Mucosa of rectum (tissue), 2 donors: ENCODE results near the gene PSMB3.

ENCODE experiments used
- H3K27ac ChIP-seq, 2 donors: one replicate each; pipeline ENCODE4 v1.7.0; 2013; ENCODE audit warnings: inconsistent platforms in 2 of 2, low read depth in 2 of 2, low read length in 2 of 2
- H3K27me3 ChIP-seq, 2 donors: one replicate each; pipeline ENCODE4 v1.7.0; 2013; ENCODE audit warnings: low read length in 2 of 2; ENCODE audit not compliant: control insufficient read depth in 2 of 2, insufficient read depth in 2 of 2
- H3K36me3 ChIP-seq, 2 donors: one replicate each; pipeline ENCODE4 v1.7.0; 2013; ENCODE audit warnings: low read length in 2 of 2; ENCODE audit not compliant: control insufficient read depth in 2 of 2, insufficient read depth in 2 of 2
- H3K4me1 ChIP-seq, 2 donors: one replicate each; pipeline ENCODE4 v1.7.0; 2013; ENCODE audit warnings: low read length in 2 of 2, mild to moderate bottlenecking in 1 of 2; ENCODE audit not compliant: control insufficient read depth in 2 of 2, insufficient read depth in 2 of 2
- H3K4me3 ChIP-seq, 2 donors: one replicate each; pipeline ENCODE4 v1.7.0; 2013; ENCODE audit warnings: low read length in 2 of 2
- H3K9ac ChIP-seq, 2 donors: one replicate each; pipeline ENCODE4 v1.7.0; 2013; ENCODE audit warnings: low read length in 2 of 2, low read depth in 1 of 2, mild to moderate bottlenecking in 1 of 2
- H3K9me3 ChIP-seq, 2 donors: one replicate each; pipeline ENCODE4 v1.7.0; 2013; ENCODE audit warnings: low read length in 2 of 2; ENCODE audit not compliant: control insufficient read depth in 2 of 2
- donor health status: healthy.
- donor health status: Normal muscosa, but diverticular disease.

Gene PSMB3

DNA sequence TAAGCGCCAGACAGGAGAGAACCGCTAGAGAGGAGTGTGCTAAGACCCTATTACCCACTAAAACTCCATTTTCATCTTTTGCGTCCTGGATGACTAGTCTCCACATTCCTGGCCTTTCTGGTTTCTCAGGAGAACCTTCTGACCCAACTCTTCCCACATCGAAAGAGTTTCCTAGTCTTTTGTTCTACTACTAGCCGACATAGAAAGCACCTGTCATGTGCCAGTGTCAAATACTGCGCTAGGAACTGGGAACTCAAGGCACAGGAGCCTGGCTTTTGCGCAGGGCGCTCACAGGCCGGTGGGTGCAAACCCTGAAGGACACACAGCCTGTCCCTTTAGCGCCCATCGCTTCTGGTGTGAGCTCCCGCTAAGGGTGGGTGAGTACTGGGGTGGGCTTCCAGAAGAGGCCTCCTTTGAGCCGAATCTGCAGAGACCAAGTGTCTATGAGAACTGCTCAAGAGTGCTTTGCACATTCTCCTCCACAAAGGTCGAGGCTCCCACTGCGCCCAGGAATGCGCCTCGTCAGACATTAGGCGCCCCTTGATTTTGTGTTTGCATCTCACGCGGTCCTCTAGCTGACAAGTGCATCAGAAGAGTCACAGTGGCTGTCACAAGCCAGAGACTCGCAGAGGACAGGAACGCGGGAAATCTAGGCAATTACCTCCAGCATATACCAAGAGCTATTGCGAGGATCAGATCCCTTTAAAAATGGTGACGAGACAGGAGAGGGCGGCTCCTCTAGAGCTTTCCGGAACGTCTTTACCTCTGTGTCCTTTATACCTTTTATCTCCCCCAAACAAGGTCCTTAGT is 2.0 kb upstream of the PSMB3 start:
- H3K4me3 ChIP-seq = peak overlapping the region; percentile 83 to 99
- peaks cover 4 to 5% of the 10 kb centered on the region in 2 donors for H3K36me3 ChIP-seq
- peak overlapping the region; percentile 84 to 89 for H3K27ac ChIP-seq
- H3K9ac ChIP-seq = peak overlapping the region; percentile 60 to 97
- no peaks in the 10 kb centered on the region for H3K9me3 ChIP-seq
- H3K4me1 ChIP-seq = peaks cover 49 to 56% of the 10 kb centered on the region in 2 donors
- no peaks in the 10 kb centered on the region for H3K27me3 ChIP-seq

DNA sequence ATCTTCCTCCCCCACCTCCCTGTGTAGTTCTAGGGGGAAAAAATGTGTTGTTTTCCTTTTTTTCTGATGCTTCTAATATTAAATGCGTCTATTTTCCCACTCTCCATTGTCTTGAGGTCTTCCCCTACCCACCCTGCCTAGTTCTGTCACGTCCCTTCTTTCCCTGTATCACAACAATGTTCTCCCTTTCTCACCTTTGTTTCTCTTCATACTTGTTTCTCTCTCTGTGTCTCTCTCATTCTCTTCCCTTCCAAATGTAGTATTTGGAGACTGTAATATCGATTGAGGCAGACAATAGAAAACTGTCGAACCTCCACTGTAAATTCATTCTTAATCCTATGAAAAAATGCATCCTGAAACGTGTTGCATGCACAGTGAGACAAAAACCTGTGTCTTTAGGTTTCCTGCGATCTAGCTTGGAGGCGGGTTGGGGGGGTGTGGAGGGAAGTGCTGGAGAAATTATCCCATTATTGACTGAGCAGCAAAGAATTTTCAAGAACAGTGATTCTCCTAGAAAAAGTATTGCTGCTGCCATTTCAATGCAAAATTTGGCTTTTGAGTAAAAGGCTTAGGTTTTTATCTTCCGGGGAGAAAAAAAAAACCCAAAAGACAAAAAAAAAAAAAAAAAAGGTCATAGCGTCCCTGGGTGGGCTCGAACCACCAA is 1.3 kb upstream of the PSMB3 start:
- Histone ChIP-seq H3K4me3 (peak overlapping the region; percentile 83 to 99), H3K9ac (peak overlapping the region; percentile 47 to 97), H3K9me3 (no peaks in the 10 kb centered on the region), H3K4me1 (peaks cover 48 to 52% of the 10 kb centered on the region in 2 donors), H3K27ac (peak overlapping the region; percentile 84 to 89), H3K36me3 (peaks cover 12 to 13% of the 10 kb centered on the region in 2 donors), H3K27me3 (no peaks in the 10 kb centered on the region)

DNA sequence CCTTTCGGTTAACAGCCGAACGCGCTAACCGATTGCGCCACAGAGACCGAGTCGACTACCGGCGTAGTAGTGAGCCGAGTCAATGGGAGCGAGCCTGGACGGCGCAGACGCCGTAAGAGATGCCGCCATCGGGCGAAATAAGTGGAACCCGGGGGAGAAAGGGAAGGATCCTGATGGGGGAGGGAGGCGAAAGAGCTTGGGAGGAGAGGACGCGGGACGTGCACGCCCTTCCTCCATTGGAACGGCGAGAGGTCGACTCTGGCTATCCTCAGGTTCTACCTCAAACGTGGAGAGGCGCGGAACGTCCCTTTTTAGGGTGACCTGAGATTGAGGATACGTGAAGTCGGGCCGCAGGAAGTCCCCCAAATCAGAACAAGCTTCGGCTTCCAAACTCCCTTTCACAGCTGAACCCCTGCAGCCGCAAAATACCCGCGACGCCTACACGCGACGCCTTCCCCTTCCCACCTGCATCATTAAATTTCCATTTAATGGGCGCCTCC is 683 bp upstream of the PSMB3 start:
- no peaks in the 10 kb centered on the region for H3K9me3 ChIP-seq
- H3K36me3 ChIP-seq = peaks cover 13 to 17% of the 10 kb centered on the region in 2 donors
- H3K27me3 ChIP-seq = no peaks in the 10 kb centered on the region
- peak overlapping the region; percentile 61 to 97 for H3K9ac ChIP-seq
- H3K4me3 ChIP-seq = peak overlapping the region; percentile 99 to 100
- peak overlapping the region; percentile 81 to 89 for H3K27ac ChIP-seq
- H3K4me1 ChIP-seq = peaks cover 42 to 46% of the 10 kb centered on the region in 2 donors

DNA sequence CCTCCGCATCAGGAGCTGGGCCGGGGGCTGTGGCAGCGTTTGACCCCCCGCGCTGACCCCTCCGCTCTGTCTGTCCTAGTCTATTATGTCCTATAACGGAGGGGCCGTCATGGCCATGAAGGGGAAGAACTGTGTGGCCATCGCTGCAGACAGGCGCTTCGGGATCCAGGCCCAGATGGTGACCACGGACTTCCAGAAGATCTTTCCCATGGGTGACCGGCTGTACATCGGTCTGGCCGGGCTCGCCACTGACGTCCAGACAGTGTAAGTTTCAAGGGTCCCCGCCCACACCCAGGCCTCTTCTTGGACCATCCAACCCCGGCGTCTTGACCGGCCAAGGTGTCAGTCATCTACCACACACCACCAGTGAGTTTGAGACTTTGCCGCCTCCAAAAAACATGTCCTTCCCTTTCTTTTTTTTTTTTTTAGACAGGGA is 548 bp downstream of the PSMB3 start:
- peak overlapping the region; percentile 99 to 100 for H3K4me3 ChIP-seq
- H3K4me1 ChIP-seq = peaks cover 40 to 43% of the 10 kb centered on the region in 2 donors
- H3K36me3 ChIP-seq = peaks cover 13 to 20% of the 10 kb centered on the region in 2 donors
- H3K9ac ChIP-seq = peak overlapping the region; percentile 97 to 98
- H3K27ac ChIP-seq = peak overlapping the region; percentile 81 to 88
- no peaks in the 10 kb centered on the region for H3K9me3 ChIP-seq
- no peaks in the 10 kb centered on the region for H3K27me3 ChIP-seq

DNA sequence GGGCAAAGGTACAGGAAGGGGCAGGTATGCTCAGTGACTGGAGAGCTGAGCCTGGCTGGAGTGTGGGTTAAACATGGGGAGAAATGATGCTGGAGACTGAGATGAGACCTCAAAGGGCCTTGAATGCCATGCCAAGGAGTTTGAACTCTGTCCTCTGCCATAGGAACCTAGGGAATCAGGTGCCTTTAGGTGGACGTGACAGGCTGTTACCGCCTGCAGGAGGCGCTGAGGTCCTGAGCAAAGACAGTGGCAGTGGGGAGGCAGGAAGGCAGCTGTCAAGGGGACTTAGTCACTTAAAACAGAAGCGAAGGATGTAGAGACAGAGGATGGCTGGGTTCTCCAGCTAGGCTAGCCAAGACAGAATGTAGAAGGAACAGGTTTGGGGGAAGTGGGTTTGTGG is 9.1 kb downstream of the PSMB3 start:
- Histone ChIP-seq H3K27me3 (no peaks in the 10 kb centered on the region), H3K9me3 (no peaks in the 10 kb centered on the region), H3K9ac (no peak overlapping the region), H3K27ac (no peak overlapping the region), H3K36me3 (peaks cover 49 to 66% of the 10 kb centered on the region in 2 donors), H3K4me1 (no peaks in the 10 kb centered on the region), H3K4me3 (no peak overlapping the region)

DNA sequence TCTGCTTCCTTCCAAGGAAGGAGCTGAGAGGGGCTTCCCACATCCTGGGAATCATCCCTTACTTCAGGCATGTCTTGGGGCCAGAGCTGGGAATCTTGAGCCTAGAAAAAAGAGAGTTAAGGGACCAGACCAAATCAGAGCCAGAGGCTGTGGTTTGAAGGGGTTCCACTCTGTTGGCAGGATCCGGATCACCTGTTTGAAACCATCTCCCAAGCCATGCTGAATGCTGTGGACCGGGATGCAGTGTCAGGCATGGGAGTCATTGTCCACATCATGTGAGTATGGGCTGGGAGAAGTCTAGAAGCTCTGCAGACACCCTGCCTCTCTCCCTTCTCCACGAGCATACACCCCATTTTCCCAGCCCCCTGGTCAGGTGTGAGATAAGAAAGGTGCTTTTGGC is 9.7 kb downstream of the PSMB3 start:
- Histone ChIP-seq H3K27ac (no peak overlapping the region), H3K36me3 (peaks cover 51 to 64% of the 10 kb centered on the region in 2 donors), H3K9me3 (no peaks in the 10 kb centered on the region), H3K4me3 (no peak overlapping the region), H3K27me3 (no peaks in the 10 kb centered on the region), H3K9ac (no peak overlapping the region), H3K4me1 (no peaks in the 10 kb centered on the region)

DNA sequence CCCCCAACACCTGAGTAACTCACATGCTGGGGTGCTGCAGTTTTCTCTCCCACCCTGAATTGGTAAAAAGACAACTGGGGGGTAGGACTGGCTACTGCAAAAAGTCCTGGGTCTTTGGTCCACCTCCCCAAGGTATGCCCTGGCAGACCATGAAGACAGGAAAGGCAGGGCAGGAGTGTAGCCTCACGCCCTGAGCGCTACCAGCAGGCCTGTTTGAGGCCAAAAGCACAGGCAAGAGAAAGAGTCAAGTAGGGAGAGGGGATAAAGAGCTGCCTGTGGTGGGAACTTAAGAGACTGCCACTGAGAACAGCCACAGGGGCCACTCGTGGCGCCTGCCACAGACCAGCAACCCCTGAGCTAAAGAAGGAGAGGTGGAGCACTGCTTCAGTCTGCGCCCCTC is 13.8 kb downstream of the PSMB3 start:
- Histone ChIP-seq H3K27me3 (no peaks in the 10 kb centered on the region), H3K4me3 (no peak overlapping the region), H3K36me3 (peaks cover 64 to 79% of the 10 kb centered on the region in 2 donors), H3K27ac (no peak overlapping the region), H3K9ac (no peak overlapping the region), H3K4me1 (no peaks in the 10 kb centered on the region), H3K9me3 (no peaks in the 10 kb centered on the region)

DNA sequence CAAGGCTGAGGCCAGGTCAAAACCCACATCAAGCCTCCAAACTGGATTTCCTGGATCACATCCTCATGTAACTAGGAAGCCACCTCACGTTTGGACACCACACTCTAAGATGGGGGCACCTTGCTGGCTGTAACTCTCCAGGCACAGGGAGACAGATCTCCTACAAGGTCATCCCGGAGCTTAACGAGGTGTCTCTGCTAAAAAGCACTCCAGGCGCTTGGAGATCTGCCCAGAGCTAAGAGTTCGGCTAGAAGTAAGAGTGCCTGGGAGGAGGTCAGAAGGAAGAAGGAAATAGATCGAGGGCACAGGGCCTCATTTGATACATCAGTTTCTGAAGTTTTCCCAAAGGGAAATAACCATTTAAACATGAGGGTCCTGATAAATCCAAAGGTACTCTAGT is 15.9 kb downstream of the PSMB3 start:
- Histone ChIP-seq H3K9ac (no peak overlapping the region), H3K4me1 (no peaks in the 10 kb centered on the region), H3K27me3 (no peaks in the 10 kb centered on the region), H3K27ac (no peak overlapping the region), H3K9me3 (no peaks in the 10 kb centered on the region), H3K4me3 (no peak overlapping the region), H3K36me3 (peaks cover 62 to 83% of the 10 kb centered on the region in 2 donors)

DNA sequence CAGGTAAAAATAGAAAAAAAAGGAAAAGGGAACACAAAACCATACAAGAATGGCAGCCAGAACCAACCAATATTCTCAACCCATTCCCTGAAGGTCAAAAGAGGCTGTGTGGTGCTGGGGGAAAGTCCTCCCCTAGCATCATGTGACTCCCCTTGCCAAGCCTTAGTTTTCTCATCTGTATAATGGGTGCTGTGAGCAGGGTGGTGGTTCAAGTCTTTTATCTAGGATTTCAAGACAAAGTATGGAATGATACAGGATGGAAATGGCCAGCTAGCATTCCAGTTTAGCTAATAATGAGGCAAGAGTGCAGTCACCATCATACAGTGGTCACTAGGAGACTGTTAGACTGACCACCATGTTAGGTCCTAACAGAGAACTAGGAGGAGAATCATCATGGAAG is 20.7 kb downstream of the PSMB3 start:
- Histone ChIP-seq H3K9ac (no peak overlapping the region), H3K4me1 (no peaks in the 10 kb centered on the region), H3K27ac (no peak overlapping the region), H3K9me3 (no peaks in the 10 kb centered on the region), H3K27me3 (no peaks in the 10 kb centered on the region), H3K4me3 (no peak overlapping the region), H3K36me3 (peaks cover 67 to 74% of the 10 kb centered on the region in 2 donors)

DNA sequence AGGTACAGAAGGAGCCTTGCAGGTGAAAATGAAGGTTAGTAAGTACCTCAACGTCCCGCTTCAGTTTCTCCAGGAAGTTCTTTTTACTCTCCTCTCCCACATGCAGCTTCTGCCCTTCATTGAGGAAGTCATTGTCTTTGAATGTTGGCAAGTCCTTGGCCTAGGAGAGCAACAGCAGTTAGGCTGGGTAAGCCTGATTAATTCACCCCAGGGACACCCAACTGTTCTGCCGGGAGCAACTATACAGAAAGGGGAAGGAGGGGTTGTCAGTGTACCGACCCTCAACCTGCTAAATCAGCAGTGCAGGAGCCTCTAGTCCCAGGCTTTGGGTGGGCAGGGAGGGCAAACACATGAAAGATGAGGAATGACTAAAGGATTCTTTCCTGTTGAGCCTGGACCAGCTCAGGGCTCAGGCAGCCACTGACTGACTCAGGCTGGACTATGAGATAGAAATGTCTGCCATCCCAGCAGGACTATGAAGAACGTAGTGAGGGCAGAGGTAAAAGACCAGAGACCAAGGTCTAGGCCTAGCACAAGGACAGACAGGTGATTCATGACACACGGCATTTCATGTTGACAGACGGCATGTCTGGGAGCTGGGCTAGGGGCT is 25.2 kb downstream of the PSMB3 start:
- Histone ChIP-seq H3K4me1 (no peaks in the 10 kb centered on the region), H3K27me3 (no peaks in the 10 kb centered on the region), H3K9ac (no peak overlapping the region), H3K4me3 (no peak overlapping the region), H3K36me3 (peaks cover 79 to 82% of the 10 kb centered on the region in 2 donors), H3K9me3 (no peaks in the 10 kb centered on the region), H3K27ac (no peak overlapping the region)
